HepG2 (cell line): Measurements from ENCODE around the gene BCAM. TPM values are rescaled to one million over a fixed set of nuclear protein-coding genes. Genes with fewer than 3 reads are reported as not detected.

Experiments
- ATAC-seq: fragments of 200-7000 bp; cut with Tn5 transposase; 3 replicates; pipeline ENCODE4 v1.9.1; 2020; ENCODE audit warnings: mild to moderate bottlenecking, moderate library complexity
- BruUV-seq: library from RNA; stranded (reverse); fragments of 400-500 nt; replicated peaks from 2 replicates; lab custom pipeline; 2021; lab: Mats Ljungman, UMichigan
- CTCF ChIA-PET: fragments of 300-600 bp; formaldehyde crosslinking; extraction: SDS; loops from one replicate; lab custom pipeline; 2021; ENCODE audit warnings: low total read pairs, inconsistent platforms, low intra/inter-chr PET ratio; lab: Yijun Ruan, JAX
- POLR2A ChIA-PET: fragments of 350-600 bp; sonication (Branson Sonifier 250); formaldehyde crosslinking; loops from one replicate; lab custom pipeline; 2020; ENCODE audit warnings: antibody characterized with exemption, inconsistent platforms; lab: Yijun Ruan, JAX
- DNase-seq: peaks from one replicate; pipeline ENCODE4 v3.0.0-alpha.2; 2015; ENCODE audit warnings: low spot score
- FAIRE-seq: peaks from 3 replicates; lab custom pipeline; 2011; peaks lifted over from hg19 to GRCh38; lab: Jason Lieb, UNC
- H2AFZ ChIP-seq: one replicate; pipeline ENCODE4 v1.6.1; 2011; ENCODE audit warnings: low read length, inconsistent platforms
- H3K27ac ChIP-seq: fragments of 300-600 bp; 3 replicates; pipeline ENCODE4 v1.8.0; 2011; ENCODE audit warnings: mixed run types, mild to moderate bottlenecking, mixed read lengths, low read length, inconsistent platforms; ENCODE audit not compliant: insufficient read depth; ENCODE audit errors: extremely low read length
- H3K27me3 ChIP-seq, 2 experiments: fragments of 200-600 bp in 1 of 2; 2 replicates in 1 of 2; 3 replicates in 1 of 2; pipeline versions ENCODE4 v1.6.0 to v1.8.0; 2011; ENCODE audit warnings: low read length in 2 of 2, mild to moderate bottlenecking in 2 of 2, moderate library complexity in 2 of 2, inconsistent platforms in 1 of 2; ENCODE audit not compliant: insufficient read depth in 2 of 2, control insufficient read depth in 1 of 2
- H3K36me3 ChIP-seq, 2 experiments: fragments of 200-600 bp in 1 of 2; replicated peaks in 1 of 2; 2 replicates in 1 of 2; 3 replicates in 1 of 2; pipeline versions ENCODE4 v1.5.1 to v1.8.0; 2011; ENCODE audit warnings: low read length in 2 of 2, inconsistent platforms in 1 of 2; ENCODE audit not compliant: insufficient read depth in 2 of 2, control insufficient read depth in 1 of 2
- H3K4me1 ChIP-seq: 2 replicates; pipeline ENCODE4 v1.5.1; 2012; ENCODE audit warnings: low read length, inconsistent platforms; ENCODE audit not compliant: insufficient read depth
- H3K4me2 ChIP-seq: 2 replicates; pipeline ENCODE4 v1.6.0; 2011; ENCODE audit warnings: low read depth, low read length, inconsistent platforms
- H3K4me3 ChIP-seq, 3 experiments: fragments of 200-600 bp in 1 of 3; sonication (generic), shearing (Covaris generic) in 1 of 3; replicated peaks in 1 of 3; 2 replicates each; pipeline ENCODE4 v1.5.1; 2011 to 2016; ENCODE audit warnings: low read length in 3 of 3, inconsistent platforms in 2 of 3, low read depth in 2 of 3, mild to moderate bottlenecking in 2 of 3, control low read depth in 1 of 3, mixed read lengths in 1 of 3; ENCODE audit not compliant: insufficient read depth in 1 of 3
- H3K79me2 ChIP-seq: one replicate; pipeline ENCODE4 v1.6.1; 2011; ENCODE audit warnings: low read length, inconsistent platforms; ENCODE audit not compliant: insufficient read depth
- H3K9ac ChIP-seq: 2 replicates; pipeline ENCODE4 v1.6.0; 2011; ENCODE audit warnings: mild to moderate bottlenecking, low read depth, low read length, inconsistent platforms; ENCODE audit not compliant: insufficient read depth
- H3K9me3 ChIP-seq: 2 replicates; pipeline ENCODE4 v1.5.1; 2012; ENCODE audit warnings: mild to moderate bottlenecking, low read length
- H4K20me1 ChIP-seq: 2 replicates; pipeline ENCODE4 v1.6.0; 2011; ENCODE audit warnings: inconsistent platforms, mild to moderate bottlenecking, low read length, moderate library complexity; ENCODE audit not compliant: insufficient read depth
- ZMYM3 ChIP-seq: sonication (generic); formaldehyde crosslinking; IDR thresholded peaks from 2 replicates; pipeline ENCODE4 v1.5.1; 2020; ENCODE audit warnings: mild to moderate bottlenecking, missing genetic modification reagents
- ZNF747 ChIP-seq: sonication (generic); formaldehyde crosslinking; IDR thresholded peaks from 2 replicates; pipeline ENCODE4 v1.8.1; 2023; ENCODE audit warnings: missing genetic modification reagents, mild to moderate bottlenecking, borderline replicate concordance
- ZNF768 ChIP-seq: sonication (generic); formaldehyde crosslinking; IDR thresholded peaks from 2 replicates; pipeline ENCODE4 v1.4.0; 2020; ENCODE audit warnings: missing genetic modification reagents
- WGBS: methylation state at CpG from one replicate; pipeline ENCODE4 v1.1.6; 2017; ENCODE audit warnings: low lambda C conversion rate; 5-methylcytosine and 5-hydroxymethylcytosine counted together
- in situ Hi-C: cut with HindIII; loops from 2 replicates; pipeline ENCODE4 v1.10.0; 2017; ENCODE audit warnings: low pct_unique_long_range_greater_than_20kb; ENCODE audit not compliant: extremely low pct_ligation_motif_present
- intact Hi-C: fragments of 100-400 bp; cut with micrococcal nuclease; formaldehyde crosslinking; loops from one replicate; pipeline ENCODE4 v1.10.0; 2022; ENCODE audit not compliant: unreplicated experiment
- polyA plus RNA-seq, 8 experiments: library from polyadenylated mRNA; depleted of rRNA in 3 of 8; stranded (reverse) in 7 of 8; unstranded in 1 of 8; fragments of >200 nt; fragmentation: Illumina TruSeq in 4 of 8; extraction: Trizol in 4 of 8; gene quantifications; 2 replicates each; pipeline versions ENCODE4 v1.2.1 to v1.2.3, GENCODE V29; 2011 to 2016; ENCODE audit warnings: low read depth in 4 of 8, missing spikeins in 1 of 8, mixed read lengths in 1 of 8; ENCODE audit not compliant: insufficient read depth in 1 of 8
- total RNA-seq, 5 experiments: library from RNA; depleted of rRNA; stranded (reverse); fragments of >200 nt; fragmentation: Illumina TruSeq; extraction: Trizol; gene quantifications; 2 replicates each; pipeline ENCODE4 v1.2.3, GENCODE V29; 2016; ENCODE audit warnings: low read depth in 1 of 5
- TF ChIP-seq, protein P1 (sequence below): sonication (generic); formaldehyde crosslinking; IDR thresholded peaks from 2 replicates; pipeline ENCODE4 v1.8.0; 2022; ENCODE audit warnings: mild to moderate bottlenecking, missing genetic modification reagents, moderate library complexity
- TF ChIP-seq, protein P2 (sequence below): sonication (generic); formaldehyde crosslinking; IDR thresholded peaks from 2 replicates; pipeline ENCODE4 v1.4.0; 2020; ENCODE audit warnings: missing genetic modification reagents, borderline replicate concordance

The BCAM gene
- total and polyA plus RNA-seq, 2 of the 13 experiments (the other 11 are each of a cell fraction or from before 2014, with no cell fraction given), result 51.2 to 62.7 TPM

DNA sequence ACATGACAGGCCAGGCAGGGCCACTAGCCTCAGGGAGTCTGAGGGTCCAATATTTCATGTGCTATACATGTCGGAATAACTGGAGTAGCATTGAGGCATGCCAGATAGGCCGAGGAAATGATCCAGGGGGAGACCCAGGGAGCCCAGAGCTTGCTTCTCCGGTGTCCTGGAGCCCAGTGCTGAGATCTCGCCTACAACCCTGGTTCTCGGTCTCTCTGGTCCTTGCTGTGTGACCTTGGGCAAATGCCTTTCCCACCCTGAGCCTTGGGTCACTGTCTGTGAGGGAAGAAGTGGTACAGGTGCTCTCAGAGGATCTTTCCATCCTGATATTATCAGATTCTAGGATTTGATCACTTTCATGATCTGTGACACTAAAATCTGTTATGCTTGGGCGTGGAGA is 19.9 kb upstream of the BCAM start:
- Histone ChIP-seq H3K27ac (no peak overlapping the region), H4K20me1 (no peaks in the 10 kb centered on the region), H3K36me3 (no peaks in the 10 kb centered on the region), H3K4me1 (peaks cover 33% of the 10 kb centered on the region), H3K9me3 (no peaks in the 10 kb centered on the region), H3K27me3 (no peaks in the 10 kb centered on the region), H3K9ac (no peak overlapping the region), H3K79me2 (no peaks in the 10 kb centered on the region), H3K4me3 (no peak overlapping the region), H3K4me2 (no peak overlapping the region), H2AFZ (no peak overlapping the region)
- no peak for ATAC-seq
- POLR2A ChIA-PET, result interaction anchor here (1.3 kb wide), 1 partner anchor 18 kb away, joined by 3 read pairs; no protein-coding TSS in a partner anchor
- intact Hi-C loops (no loop called here), in situ Hi-C loops (no loop called here)
- no peak for FAIRE-seq
- DNase-seq, result no peak
- WGBS, result 100% methylated on average over 6 of the region's 6 CpGs
- no TSS peak for BruUV-seq
- TF ChIP-seq ZNF747, result no peak
- peak; percentile 54; the same call in 1 of the 2 replicates for TF ChIP-seq ZMYM3 (CRISPR knock-in tag)
- peak; percentile 96 for TF ChIP-seq ZNF768 (CRISPR knock-in tag)
- CTCF ChIA-PET, result no interaction called here

DNA sequence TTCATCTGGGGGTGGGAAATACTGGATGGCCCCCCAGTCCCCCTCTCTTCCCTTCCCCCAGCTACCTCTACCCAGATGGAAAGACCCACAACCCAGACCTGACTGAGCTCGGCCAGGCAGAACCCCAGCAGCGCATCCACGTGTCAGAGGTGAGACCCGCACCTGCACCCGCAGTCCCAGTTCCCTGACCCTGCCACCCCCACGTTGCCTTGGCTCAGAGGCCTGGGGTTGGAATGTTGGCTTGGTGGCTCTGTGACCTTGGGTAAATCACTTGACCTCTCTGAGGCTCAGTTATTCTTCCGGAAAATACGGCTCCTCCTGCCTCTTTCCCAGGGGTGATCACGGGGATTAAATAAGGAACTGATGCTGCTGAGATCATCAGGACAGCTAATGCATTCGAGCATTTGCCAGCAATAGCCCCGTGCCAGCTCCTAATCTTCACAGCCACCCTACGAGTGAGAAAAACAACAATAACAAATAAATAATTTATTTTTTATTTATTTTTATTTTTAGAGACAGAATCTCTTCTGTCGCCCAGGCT is 18.9 kb upstream of the BCAM start:
- Histone ChIP-seq H3K4me2 (no peak overlapping the region), H3K27ac (no peak overlapping the region), H3K27me3 (no peaks in the 10 kb centered on the region), H3K36me3 (no peaks in the 10 kb centered on the region), H4K20me1 (no peaks in the 10 kb centered on the region), H3K4me1 (peaks cover 31% of the 10 kb centered on the region), H2AFZ (no peak overlapping the region), H3K9me3 (no peaks in the 10 kb centered on the region), H3K9ac (no peak overlapping the region), H3K79me2 (no peaks in the 10 kb centered on the region), H3K4me3 (no peak overlapping the region)
- TF ChIP-seq, protein P1, sequence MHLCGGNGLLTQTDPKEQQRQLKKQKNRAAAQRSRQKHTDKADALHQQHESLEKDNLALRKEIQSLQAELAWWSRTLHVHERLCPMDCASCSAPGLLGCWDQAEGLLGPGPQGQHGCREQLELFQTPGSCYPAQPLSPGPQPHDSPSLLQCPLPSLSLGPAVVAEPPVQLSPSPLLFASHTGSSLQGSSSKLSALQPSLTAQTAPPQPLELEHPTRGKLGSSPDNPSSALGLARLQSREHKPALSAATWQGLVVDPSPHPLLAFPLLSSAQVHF, result no peak
- TF ChIP-seq ZNF768 (CRISPR knock-in tag), result peak; percentile 95
- TF ChIP-seq, protein P2, sequence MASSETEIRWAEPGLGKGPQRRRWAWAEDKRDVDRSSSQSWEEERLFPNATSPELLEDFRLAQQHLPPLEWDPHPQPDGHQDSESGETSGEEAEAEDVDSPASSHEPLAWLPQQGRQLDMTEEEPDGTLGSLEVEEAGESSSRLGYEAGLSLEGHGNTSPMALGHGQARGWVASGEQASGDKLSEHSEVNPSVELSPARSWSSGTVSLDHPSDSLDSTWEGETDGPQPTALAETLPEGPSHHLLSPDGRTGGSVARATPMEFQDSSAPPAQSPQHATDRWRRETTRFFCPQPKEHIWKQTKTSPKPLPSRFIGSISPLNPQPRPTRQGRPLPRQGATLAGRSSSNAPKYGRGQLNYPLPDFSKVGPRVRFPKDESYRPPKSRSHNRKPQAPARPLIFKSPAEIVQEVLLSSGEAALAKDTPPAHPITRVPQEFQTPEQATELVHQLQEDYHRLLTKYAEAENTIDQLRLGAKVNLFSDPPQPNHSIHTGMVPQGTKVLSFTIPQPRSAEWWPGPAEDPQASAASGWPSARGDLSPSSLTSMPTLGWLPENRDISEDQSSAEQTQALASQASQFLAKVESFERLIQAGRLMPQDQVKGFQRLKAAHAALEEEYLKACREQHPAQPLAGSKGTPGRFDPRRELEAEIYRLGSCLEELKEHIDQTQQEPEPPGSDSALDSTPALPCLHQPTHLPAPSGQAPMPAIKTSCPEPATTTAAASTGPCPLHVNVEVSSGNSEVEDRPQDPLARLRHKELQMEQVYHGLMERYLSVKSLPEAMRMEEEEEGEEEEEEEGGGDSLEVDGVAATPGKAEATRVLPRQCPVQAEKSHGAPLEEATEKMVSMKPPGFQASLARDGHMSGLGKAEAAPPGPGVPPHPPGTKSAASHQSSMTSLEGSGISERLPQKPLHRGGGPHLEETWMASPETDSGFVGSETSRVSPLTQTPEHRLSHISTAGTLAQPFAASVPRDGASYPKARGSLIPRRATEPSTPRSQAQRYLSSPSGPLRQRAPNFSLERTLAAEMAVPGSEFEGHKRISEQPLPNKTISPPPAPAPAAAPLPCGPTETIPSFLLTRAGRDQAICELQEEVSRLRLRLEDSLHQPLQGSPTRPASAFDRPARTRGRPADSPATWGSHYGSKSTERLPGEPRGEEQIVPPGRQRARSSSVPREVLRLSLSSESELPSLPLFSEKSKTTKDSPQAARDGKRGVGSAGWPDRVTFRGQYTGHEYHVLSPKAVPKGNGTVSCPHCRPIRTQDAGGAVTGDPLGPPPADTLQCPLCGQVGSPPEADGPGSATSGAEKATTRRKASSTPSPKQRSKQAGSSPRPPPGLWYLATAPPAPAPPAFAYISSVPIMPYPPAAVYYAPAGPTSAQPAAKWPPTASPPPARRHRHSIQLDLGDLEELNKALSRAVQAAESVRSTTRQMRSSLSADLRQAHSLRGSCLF (CRISPR knock-in tag), result no peak
- no TSS peak for BruUV-seq
- WGBS, result 87% methylated on average over 9 of the region's 13 CpGs
- in situ Hi-C loops (loop anchor here (10.0 kb wide), 1 partner anchor 55 kb away; the partner anchor contains the start of gene NECTIN2), intact Hi-C loops (no loop called here)
- ATAC-seq (no peak), DNase-seq (no peak), FAIRE-seq (no peak)
- ChIA-PET POLR2A (interaction anchor here (1.3 kb wide), 1 partner anchor 17 kb away, joined by 3 read pairs; no protein-coding TSS in a partner anchor), CTCF (no interaction called here)
